ENCODE results near the gene AFMID. TPM values are rescaled to one million over a fixed set of nuclear protein-coding genes. Genes with fewer than 3 reads are reported as not detected.

Gene AFMID
- total and polyA plus RNA-seq, 2 of the 13 experiments (the other 11 are each of a cell fraction or from before 2014, with no cell fraction given): 249 to 270 TPM

- TF ChIP-seq ZNF280B (CRISPR knock-in tag; IDR thresholded peaks at IDR 0.05; ENCODE audit: borderline replicate concordance) (no peak; the same call in 1 of the 2 replicates), ZMYM4 (CRISPR knock-in tag; IDR thresholded peaks at IDR 0.05) (peak; percentile 69; the same call in 1 of the 2 replicates), ZBTB49 (CRISPR knock-in tag; IDR thresholded peaks at IDR 0.05; ENCODE audit: borderline replicate concordance) (no peak), ATF7 (IDR thresholded peaks at IDR 0.05) (no peak), ATF7 (CRISPR knock-in tag; IDR thresholded peaks at IDR 0.05) (no peak), ZNF143 (CRISPR knock-in tag; IDR thresholded peaks at IDR 0.05) (peak; percentile 77), ZNF235 (CRISPR knock-in tag; IDR thresholded peaks at IDR 0.05; ENCODE audit: borderline replicate concordance) (no peak), ZNF260 (CRISPR knock-in tag; IDR thresholded peaks at IDR 0.05; ENCODE audit: borderline replicate concordance, low read depth) (no peak), ZSCAN30 (CRISPR knock-in tag; IDR thresholded peaks at IDR 0.05) (no peak), CHCHD3 (CRISPR knock-in tag; IDR thresholded peaks at IDR 0.05) (no peak), KLF9 (CRISPR knock-in tag; IDR thresholded peaks at IDR 0.05; ENCODE audit: low read depth) (no peak), ZNF547 (CRISPR knock-in tag; IDR thresholded peaks at IDR 0.05) (no peak; the same call in 1 of the 2 replicates), HMGXB4 (CRISPR knock-in tag; IDR thresholded peaks at IDR 0.05; ENCODE audit: borderline replicate concordance in 1 of 2, low read depth in 1 of 2) (peak; percentile 89 to 95), ZNF281 (CRISPR knock-in tag; IDR thresholded peaks at IDR 0.05; ENCODE audit: borderline replicate concordance) (no peak), SP5 (CRISPR knock-in tag; IDR thresholded peaks at IDR 0.05; ENCODE audit: borderline replicate concordance, low read depth) (peak; percentile 58; the same call in 1 of the 2 replicates), ZNF597 (CRISPR knock-in tag; IDR thresholded peaks at IDR 0.05) (no peak), SP140L (CRISPR knock-in tag; IDR thresholded peaks at IDR 0.05; ENCODE audit: borderline replicate concordance) (no peak), TEAD3 (CRISPR knock-in tag; optimal IDR thresholded peaks at IDR 0.05; ENCODE audit: borderline replicate concordance) (peak; percentile 86), TBX2 (CRISPR knock-in tag; IDR thresholded peaks at IDR 0.05; ENCODE audit: borderline replicate concordance) (0 out of 2 replicates have a peak, but pooled peaks have one; percentile 54)
These were observed 64.0 kb downstream of the AFMID start (continued) for GRCh38 chr17:78250891-78251772.

Measured in HepG2 (cell line).